ENCODE data around the gene PFKFB4.
A peak's percentile ranks its signal among the peaks of the same experiment; 100 is the strongest.
"Not testable (repeated sequence)": the region's sequence is repeated elsewhere in the genome, so short reads cannot be mapped to it uniquely, and the experiment has no call there.

The PFKFB4 gene

GRCh38 chr3:48492461-48493202, 64.0 kb downstream of the PFKFB4 start:
- no peak for DNase-seq (ENCODE audit: low spot score)

GRCh38 chr3:48486952-48487351, 69.7 kb downstream of the PFKFB4 start:
- no peak for DNase-seq (ENCODE audit: low spot score)

- not testable (repeated sequence) for DNase-seq (ENCODE audit: low spot score)
These were observed 73.8 kb downstream of the PFKFB4 start for GRCh38 chr3:48482822-48483221.

- DNase-seq (ENCODE audit: low spot score): not testable (repeated sequence)
These were observed 75.7 kb downstream of the PFKFB4 start for GRCh38 chr3:48480891-48481290.

- DNase-seq (ENCODE audit: low spot score): no peak
These were observed 77.7 kb downstream of the PFKFB4 start for GRCh38 chr3:48478626-48479555.

GRCh38 chr3:48477959-48478520, 78.6 kb downstream of the PFKFB4 start:
- DNase-seq (ENCODE audit: low spot score): no peak

- DNase-seq (ENCODE audit: low spot score): no peak
These were observed 80.1 kb downstream of the PFKFB4 start for GRCh38 chr3:48476426-48477053.

- DNase-seq (ENCODE audit: low spot score): no peak
These were observed 81.4 kb downstream of the PFKFB4 start for GRCh38 chr3:48475188-48475587.

GRCh38 chr3:48474619-48475018, 82.0 kb downstream of the PFKFB4 start:
- no peak for DNase-seq (ENCODE audit: low spot score)

- DNase-seq (ENCODE audit: low spot score): not testable (repeated sequence)
These were observed 82.6 kb downstream of the PFKFB4 start for GRCh38 chr3:48474031-48474430.

GRCh38 chr3:48473617-48473952, 83.0 kb downstream of the PFKFB4 start:
- no peak for DNase-seq (ENCODE audit: low spot score)

- peak; percentile 92 for DNase-seq (ENCODE audit: low spot score)
These were observed 83.5 kb downstream of the PFKFB4 start for GRCh38 chr3:48472923-48473616.

- DNase-seq (ENCODE audit: low spot score): no peak
These were observed 84.0 kb downstream of the PFKFB4 start for GRCh38 chr3:48472673-48472922.

- no peak for DNase-seq (ENCODE audit: low spot score)
These were observed 86.3 kb downstream of the PFKFB4 start for GRCh38 chr3:48470286-48470685.

- no peak for DNase-seq (ENCODE audit: low spot score)
These were observed 87.3 kb downstream of the PFKFB4 start for GRCh38 chr3:48469046-48469915.

- DNase-seq (ENCODE audit: low spot score): no peak
These were observed 88.3 kb downstream of the PFKFB4 start for GRCh38 chr3:48468329-48468731.

All from COLO829 (cell line).